Pons (tissue), 1 donor: Measurements from ENCODE around the gene NUP50.

Experiments
- DNase-seq: peaks from one replicate; pipeline ENCODE4 v3.0.0-alpha.2; 2016; ENCODE audit warnings: low spot score

Gene NUP50

DNA sequence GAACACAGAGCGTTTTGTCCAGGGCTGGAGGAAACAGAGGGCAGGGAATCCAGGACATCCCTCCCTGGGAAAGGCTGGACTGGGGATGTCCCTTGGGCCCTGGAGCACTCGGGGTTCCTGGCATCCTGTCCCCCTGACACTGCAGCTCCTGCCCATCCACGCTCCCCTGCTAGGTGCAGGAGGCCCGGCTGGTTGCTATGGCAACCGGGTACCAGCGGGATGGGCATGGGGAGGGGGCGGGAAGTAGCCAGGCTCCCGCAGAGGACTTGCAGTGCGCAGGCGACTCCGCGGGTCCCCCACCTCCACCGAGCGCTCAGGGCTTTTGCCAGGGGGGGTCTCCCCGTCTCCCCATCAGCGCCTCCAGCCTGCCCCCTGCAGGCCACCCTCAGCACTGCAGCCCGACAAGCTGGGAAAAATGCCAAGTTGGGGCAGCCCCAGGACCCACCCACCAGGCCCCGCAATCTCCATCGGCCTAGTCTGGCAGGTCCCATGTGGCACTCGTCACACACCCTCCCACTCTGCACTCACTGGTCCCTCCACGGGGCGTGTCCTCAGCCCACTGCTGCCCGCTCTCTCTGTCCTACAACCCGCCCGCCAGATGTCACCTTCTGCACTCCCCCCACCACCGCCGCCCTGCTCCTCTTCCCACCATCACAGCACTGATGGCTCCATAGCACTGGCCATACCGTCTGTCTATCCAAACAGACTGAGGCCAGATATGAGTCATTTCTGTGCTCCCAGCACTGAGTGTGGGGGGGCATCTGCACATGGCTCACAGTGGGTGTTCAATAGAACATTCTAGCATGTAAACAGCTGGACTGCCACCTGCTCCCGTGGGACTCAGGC is 45.5 kb downstream of the NUP50 start:
- DNase-seq = peak; percentile 81

DNA sequence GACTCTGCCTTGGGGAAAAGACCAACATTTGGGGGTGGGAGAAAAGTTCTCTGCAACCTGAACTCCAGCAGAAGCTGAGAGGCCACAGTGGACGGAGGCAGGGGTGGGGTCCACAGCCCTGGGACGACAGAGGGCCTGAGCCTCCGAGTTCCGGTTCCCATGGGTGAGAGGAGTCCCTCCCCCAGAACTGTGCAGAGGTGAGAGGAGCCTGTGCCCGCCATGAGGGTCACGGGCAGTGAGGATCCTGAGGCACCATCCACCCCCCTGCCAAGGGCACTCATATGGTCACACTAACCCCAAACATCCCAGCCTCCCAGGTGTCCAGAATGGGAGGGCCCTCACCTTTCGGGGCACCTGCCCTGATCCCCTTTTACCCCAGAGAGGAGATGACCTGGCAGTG is 46.4 kb downstream of the NUP50 start:
- no peak for DNase-seq

DNA sequence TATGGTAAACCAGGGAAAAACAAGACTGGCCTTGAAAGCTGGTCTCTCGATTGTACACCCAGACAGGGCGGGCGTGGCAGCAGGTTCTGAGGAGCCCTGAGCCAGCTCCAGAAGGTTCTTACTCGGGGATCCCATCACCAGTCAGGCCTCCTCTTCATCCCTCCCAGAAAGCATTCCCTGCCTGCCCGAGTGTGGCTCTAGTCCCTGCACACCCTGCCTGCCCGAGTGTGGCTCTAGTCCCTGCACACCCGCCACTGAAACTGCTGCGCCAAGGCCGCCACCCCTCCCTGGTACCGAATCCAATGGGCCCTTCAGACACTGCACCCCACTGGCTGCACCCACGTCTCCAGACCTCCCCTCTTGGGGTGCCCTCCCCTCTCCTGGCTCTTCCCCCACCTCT is 46.9 kb downstream of the NUP50 start:
- DNase-seq = no peak

DNA sequence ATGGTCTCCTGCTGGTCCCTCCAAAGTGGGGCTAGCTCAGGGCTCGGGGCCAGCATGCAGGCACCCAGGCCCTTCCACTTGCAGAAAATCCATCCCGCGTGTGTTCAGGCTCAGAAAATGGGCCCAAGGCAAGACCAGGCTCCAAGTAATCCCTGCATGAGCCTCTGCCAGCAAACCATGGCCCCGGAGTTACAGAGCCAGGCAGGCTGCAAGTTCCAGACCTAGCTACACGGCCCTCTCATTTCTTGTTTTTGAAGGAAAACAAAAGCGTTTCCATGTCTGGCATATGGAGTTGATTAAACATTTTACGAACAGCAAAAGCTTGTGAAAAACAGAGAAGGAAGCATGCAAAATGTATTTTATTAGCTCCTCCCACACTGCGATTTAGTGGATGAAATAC is 47.3 kb downstream of the NUP50 start:
- DNase-seq = no peak

DNA sequence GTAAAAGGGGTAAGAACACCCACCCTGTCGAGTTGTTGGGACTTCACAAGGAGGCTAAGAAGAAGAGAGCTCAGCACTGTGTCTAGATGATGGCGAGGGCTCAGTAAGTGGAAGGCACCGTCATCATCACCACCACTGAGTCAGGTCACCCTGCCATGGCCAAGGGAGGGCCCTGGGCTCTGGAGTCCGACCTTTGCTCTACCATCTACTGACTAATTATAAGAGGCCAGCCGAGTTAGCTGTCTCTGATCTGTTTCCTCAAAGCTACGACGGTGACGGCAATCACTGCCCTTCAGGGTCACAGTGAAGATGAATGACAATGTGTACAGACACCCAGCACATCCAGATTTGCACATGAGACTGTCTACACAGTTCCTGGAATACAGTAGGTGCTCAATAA is 47.7 kb downstream of the NUP50 start:
- no peak for DNase-seq

DNA sequence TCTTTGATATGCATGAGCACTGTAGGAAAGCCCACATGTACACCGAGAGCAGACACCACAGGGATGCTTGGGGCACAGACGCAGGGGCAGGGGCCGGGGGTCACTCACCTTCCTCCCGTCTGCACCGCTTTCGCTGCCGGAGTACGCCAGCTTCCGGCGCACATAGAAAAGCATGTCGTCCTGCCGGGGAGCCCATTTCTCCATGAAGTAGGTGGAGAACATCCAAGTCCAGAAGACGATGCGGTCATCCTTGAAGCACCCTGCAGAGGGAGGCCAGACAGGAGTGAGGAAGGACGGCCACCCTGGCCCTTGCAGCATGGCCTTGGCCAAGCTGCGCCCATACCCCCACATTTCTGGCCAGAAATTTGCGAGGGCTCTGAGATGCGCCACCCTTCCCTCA is 48.1 kb downstream of the NUP50 start:
- no peak for DNase-seq

DNA sequence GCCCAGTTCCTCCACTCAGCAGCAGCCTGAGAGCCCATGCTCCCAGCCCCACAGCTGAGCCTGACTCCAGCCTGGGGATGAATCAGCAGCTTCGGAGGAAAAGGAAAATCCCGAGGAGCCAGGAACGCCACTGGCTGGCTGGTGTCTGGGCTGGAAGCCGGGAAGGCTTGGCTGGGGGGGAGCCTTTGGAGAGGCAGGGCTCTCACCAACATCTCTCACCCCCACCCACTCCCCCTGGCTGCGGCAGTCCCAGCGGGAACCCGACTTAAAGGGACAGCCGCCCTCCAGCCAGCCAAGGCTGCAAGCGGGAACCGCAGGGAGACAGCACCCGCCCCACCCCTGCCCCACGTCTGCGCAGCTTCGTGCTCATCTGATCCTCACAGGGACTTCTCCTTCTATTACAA is 48.6 kb downstream of the NUP50 start:
- DNase-seq = peak; percentile 95

DNA sequence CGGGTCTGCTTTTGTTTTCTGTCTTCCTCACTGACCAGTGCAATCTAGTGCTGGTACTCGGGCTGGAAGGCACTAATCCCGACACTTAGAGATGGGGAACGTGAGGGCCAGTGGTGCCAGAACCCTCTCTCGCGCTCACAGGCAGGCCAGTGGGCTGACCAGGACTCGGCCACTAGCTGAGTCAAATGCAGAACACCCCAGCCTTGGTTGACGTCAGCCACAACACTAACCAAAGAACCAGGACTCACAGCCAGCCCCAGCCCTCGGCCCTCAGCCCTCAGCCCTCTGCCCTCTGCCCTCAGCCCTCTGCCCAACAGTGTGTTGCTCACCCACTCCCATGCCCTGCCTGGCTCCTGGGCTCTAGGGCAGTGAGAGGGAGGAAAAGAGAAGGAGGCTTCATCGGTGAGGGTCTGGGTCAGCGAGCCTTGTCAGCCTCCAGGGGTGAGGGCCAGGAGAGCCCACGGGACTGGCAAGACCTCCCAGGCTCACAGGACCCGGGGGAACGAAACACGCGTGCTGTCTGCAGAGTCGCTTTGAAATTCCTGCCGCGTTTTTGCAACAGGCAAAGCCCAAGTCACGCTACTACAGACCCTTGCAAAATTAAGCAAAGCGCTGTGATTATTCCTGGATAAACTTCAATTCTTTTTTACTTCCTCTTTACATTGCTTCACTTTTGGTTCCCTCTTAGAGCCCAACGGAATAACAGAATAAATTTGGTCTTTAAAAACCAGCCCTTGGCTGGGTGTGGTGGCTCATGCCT is 49.4 kb downstream of the NUP50 start:
- peak; percentile 69 for DNase-seq

DNA sequence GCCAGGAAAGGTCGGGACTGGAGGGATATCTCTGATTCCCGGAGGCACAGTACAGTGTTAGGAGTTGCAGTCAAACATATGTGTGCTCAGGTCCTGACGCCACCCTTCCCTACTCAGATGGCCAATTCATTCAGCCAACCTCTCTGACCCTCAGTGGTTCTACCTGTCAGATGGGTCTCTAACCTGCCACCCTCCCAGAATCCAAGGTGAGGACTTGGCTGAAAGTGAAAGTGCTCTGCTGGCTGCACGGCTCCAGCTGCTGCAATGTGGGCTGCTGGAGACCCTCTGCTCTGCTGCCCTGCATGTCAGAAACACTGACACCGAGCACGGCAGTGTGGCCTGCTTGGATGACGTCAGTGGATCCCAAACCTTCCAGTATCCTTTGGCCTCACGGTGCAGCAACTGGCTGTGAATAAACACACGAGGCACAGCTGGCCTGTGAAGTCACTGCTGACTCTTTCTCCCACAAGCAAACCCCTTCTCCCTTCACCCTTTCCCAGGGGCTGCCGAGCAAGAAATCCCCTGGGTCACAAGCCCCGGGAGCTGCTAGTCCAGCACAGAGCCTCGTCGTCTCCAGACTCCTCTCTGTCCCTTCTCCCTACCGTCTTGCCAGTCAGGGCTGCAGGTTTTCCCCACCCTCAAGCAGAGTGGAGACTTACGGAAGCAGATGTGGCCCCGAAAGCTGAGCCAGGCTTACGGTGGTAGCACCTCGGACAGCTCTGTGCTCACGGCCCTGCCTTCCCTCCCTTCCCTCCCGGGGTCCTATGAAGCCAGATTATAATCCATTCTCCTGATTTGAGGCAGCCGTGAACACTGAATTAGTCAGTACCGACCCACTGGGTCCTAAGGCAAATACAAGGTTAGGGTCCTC is 52.6 kb downstream of the NUP50 start:
- no peak for DNase-seq

DNA sequence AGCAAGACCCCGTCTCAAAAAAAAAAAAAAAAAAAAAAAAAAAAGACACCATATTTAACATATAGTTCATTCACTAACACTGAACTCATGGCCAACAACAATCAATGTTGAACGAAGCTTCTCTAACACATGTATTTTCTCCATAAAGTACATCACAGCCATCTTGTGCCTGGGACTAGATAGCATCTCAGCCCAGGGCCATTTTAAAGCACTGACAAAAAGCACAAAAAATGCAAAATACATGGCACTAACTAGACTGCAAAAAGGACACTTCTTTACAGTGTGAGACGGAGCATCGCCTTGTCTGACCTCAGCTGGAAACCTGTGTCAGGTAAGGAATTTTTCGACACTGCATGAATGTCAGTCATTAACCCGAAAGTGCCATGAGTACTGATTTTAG is 53.6 kb downstream of the NUP50 start:
- no peak for DNase-seq

DNA sequence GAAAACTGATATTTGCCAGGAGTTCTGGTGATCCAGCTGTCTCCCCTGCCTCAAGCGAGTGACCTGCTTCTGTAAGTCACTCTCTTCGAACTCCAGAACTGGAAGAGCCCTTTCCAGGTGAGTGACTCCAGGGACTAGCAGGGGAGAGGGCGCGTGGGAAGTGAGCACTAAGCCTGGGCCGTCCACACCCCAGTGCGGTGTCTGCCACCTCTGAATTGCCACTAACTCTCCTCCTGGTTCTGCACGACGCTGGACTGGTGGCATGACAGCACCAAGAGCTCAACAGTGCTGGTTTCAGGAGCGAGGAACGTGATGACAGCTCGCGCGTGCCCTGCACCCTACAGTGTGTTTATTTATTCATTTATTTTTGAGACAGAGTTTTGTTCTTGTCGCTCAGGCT is 54.1 kb downstream of the NUP50 start:
- no peak for DNase-seq

DNA sequence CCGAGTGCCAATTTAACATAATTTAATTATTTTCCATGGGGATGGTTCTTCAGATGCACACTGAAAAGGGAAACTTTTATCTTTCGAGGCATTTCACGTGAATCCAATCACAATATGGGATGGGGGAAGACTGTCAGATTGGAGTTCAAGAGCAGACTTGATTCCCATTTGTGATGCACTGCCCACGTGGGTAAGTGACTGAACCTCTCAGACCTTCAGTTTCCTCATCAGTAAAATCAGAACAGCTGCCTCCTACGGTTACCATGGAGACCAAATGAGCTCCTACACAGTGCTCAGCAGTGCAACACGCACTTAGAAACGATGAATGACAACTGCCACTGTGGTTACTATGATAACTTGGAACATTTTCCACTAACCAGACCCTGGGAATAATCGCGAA is 55.3 kb downstream of the NUP50 start:
- DNase-seq = no peak

DNA sequence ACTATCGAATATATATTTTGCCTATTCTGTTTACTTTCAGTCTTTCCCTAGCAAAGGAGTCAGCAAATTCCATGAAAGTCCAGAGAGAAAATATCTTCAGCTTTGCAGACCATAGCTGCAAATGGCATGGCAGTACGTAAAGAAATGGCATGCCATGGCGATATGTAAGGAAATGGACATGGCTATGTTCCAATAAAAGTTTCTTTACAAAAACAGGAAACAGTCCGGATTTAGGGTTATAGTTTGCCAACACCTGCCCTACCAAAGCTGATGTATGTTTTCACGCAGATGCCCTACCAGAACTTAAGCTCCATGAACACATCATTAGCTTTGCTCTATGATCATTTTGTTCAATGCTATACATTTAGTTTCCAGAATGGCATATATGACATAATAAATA is 57.5 kb downstream of the NUP50 start:
- DNase-seq = no peak

DNA sequence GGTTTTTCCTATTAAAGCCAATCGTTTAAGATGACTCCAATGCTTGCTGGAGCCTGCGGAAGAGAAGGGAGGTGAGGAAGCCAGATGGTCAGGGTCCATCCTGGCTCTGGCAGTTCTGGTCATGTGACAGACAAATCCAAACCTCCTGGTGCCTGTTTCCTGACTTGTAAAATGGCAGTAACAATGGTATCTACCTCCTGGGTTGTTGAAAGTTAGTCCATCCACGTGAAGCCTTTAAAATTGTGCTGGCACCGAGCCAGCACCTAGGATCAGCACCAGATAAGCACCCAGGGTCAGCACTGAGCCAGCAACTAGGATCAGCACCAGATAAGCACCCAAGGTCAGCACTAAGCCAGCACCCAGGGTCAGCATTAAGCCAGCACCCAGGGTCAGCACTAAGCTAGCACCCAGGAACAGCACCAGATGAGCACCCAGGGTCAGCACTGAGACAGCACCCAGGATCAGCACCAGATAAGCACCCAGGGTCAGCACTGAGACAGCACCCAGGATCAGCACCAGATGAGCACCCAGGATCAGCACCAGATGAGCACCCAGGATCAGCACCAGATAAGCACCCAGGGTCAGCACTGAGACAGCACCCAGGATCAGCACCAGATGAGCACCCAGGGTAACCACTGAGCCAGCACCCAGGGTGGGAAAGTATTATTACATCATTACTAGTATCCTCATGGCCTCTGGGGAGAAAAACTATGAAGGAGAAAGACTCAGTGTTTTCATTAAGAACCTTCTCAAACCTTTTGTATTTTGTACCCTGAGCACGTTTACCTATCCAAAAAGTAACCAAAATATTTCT is 59.8 kb downstream of the NUP50 start:
- DNase-seq = no peak

DNA sequence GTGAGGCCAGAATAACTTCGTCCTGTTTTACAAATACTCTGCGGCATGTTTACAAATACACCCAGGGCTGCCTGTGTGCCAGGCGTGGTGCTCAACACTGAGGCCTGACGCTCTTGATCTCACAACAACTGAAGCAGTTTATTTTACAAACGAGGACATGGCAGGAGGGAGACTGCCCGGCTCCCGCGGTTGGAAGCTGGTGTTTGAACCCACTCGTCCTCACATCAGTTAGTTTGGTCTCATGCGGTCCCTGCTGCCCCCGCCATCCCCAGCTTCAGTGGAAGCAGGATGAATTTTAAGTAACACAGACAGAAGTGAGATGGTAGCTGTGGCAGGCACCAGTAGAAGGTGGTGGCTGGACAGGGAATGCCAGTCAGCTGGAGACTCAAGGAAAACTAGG is 60.6 kb downstream of the NUP50 start:
- no peak for DNase-seq

DNA sequence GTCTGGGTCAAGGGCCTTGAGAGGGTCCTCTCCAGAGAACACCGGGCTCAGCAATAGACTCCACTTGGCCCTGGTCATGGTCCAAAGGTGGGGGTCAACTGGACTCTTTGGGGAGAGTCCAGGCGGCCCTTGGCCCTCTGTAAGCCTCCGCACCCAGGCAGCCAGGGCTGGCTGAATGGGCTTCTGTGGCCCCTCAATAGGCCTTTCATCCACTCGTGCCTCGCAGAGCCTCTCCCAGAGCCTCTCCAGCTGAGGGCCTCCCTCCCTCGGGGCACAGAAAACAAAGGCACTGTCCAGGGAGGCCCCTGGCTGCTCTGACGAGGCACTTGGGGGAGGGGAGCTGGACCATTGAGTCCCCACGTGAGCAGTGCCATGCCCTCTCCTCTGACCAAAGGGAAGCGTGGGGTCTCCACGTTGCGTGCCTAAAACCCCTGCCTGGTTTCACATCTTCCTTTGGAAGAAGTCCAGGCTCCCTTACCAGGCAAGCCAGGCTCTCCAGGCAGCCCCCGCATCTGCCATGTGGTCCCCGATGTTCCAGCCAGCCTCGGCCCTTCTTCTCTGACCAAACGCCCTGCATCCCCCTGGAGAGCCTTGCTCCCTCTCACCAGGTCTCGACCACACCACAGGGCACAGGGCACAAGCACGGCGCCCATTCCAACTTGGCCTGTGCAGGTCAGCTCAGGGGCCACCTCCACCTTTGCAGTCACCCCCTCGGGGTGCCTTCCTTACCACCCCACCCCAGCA is 61.4 kb downstream of the NUP50 start:
- peak; percentile 99 for DNase-seq

DNA sequence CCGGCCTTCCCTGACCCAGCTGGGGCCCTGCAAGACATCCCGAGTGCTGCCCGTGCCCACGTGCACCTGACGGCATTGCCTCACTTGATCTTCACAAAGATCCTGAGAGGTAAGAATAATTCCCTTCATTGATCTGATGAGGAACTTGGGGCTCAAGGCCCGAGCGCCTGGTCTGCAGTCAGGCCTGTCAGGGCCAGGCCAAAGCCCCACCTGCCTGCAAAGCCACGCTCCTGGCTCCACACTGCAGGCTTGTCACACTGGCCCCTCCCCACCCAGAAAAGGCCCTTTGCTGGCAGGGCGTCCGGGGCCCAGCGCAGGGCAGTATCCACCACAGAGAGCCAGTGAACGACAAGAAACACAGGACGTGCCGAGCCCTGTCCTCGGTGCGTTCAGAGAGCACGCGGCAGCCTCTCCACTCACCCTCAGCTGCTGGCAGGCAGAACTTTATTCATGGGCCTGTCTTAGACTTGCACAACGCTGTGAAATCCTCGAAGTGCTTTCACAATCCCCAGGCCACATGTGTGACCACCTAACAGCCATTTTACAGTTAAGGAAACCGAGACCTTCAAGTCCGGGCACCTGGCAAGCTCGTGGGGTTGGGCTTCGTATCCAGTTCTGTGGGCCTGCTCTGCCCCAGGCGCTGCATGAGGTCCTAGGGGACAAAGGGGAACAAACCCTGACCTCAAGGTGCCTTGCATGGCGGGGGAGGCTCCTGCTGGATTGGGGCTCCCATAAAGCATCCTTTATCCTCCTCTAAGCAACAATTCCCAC is 62.2 kb downstream of the NUP50 start:
- DNase-seq = peak; percentile 58

DNA sequence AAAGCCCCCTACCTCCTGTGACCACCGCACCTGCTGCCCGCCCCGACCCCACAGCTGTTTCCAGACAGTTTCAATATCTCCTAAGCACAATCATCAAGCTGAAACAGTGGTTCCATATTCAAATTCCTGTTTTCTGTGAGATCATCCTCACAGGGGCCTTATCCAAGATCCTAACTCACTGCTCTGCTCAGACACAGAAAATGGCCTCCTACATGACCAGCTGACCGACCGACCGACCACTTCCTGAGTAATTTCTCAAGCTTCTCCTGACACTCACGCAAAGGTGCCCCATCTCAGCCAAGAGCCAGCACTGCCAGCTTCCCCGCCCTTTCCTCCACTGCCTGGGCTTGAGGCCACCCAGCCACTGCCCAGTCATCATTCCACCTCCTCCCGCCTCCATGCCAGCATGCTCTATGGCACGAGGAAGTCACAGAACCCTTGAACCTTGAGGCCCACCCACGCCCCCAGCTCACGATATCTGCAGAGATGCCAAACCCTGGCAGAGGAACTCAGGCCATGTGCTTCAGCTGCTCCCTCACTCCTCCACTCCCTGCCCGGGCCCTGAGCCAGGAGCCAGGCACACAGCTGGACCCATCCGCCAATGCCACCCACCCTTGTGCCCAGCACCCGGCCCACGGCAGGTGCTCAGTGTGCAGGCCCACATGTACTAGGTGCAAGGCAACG is 62.9 kb downstream of the NUP50 start:
- DNase-seq = peak; percentile 66

DNA sequence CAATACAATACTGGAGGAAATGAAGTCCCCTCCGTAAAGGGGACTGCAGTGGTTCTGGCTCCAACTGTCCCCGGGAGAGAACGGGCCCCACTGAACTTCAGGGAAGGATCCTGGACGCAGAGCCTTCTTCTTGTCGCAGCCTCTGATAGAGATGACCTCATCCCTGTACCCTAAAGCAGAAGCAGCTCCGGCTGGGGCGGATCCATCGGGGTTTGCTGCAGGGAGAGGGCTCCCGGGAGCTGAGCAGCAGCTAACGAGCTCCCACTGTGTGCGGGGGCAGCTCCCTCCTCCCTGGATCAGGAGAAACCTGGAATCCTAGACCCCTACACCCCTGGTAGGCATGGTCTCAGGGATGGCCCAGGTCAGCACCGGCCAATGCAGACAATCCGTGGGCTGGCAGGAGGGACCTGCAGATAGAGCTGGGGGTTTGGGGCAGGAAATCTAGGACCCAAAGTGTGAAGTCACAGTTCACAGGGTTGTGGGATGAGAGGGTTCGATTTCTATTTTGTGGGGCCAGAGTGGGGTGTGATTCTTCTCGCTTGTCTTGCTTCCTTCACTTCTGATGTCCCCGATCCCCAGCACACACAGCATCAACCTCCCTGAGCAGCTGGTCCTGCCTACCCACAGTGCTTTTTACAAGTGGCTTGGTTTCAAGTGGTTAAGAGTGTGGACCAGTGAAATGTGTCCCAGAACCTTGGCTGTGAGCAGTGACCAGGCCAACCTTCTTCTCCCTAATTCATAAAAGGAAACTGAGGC is 64.1 kb downstream of the NUP50 start:
- no peak for DNase-seq
